Esophagus mucosa (tissue), 1 donor: ENCODE results near the gene CLBA1. TPM values are rescaled to one million over a fixed set of nuclear protein-coding genes. Genes with fewer than 3 reads are reported as not detected.
A peak's percentile ranks its signal among the peaks of the same experiment; 100 is the strongest.
"Not testable (repeated sequence)": the region's sequence is repeated elsewhere in the genome, so short reads cannot be mapped to it uniquely, and the experiment has no call there.

Source experiments
- ATAC-seq: fragments of 200-7000 bp; cut with Tn5 transposase; one replicate; pipeline ENCODE4 v1.9.1; 2020
- total RNA-seq: library from RNA; stranded (reverse); gene quantifications from one replicate; pipeline ENCODE4 v1.2.4, GENCODE V29; 2023
- donor health status: DM: yes; HTN: yes; CAD: no.

The CLBA1 gene
- total RNA-seq, 1 donor from 2014 or later, result 8.2 TPM

- not testable (repeated sequence) for ATAC-seq
These were observed 37.5 kb upstream of the CLBA1 start for GRCh38 chr14:104947881-104948735.

- no peak for ATAC-seq
These were observed 36.9 kb upstream of the CLBA1 start for GRCh38 chr14:104948736-104949031.

- ATAC-seq, result not testable (repeated sequence)
These were observed 36.1 kb upstream of the CLBA1 start for GRCh38 chr14:104949406-104949955.

GRCh38 chr14:104950021-104950420 is 35.6 kb upstream of the CLBA1 start:
- ATAC-seq, result no peak

DNA sequence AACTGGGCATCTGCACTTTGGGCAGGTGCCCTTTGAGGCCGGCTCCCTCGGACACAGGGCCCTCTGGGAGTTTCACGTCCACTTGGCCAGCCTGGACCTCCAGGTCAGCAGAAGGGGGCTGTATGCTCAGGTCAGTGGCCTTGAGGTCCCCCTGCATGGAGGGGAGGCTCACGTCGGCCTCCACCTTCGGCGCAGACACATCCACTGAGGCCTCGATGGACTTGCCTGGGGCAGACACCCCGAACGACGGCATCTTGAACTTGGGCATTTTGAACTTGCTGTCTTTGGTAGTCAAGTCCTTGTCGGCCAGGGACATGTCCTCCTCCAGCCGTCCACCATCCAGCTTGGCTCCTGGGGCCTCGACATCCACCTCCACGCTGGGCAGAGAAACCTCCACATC is 34.9 kb upstream of the CLBA1 start:
- ATAC-seq, result not testable (repeated sequence)

DNA sequence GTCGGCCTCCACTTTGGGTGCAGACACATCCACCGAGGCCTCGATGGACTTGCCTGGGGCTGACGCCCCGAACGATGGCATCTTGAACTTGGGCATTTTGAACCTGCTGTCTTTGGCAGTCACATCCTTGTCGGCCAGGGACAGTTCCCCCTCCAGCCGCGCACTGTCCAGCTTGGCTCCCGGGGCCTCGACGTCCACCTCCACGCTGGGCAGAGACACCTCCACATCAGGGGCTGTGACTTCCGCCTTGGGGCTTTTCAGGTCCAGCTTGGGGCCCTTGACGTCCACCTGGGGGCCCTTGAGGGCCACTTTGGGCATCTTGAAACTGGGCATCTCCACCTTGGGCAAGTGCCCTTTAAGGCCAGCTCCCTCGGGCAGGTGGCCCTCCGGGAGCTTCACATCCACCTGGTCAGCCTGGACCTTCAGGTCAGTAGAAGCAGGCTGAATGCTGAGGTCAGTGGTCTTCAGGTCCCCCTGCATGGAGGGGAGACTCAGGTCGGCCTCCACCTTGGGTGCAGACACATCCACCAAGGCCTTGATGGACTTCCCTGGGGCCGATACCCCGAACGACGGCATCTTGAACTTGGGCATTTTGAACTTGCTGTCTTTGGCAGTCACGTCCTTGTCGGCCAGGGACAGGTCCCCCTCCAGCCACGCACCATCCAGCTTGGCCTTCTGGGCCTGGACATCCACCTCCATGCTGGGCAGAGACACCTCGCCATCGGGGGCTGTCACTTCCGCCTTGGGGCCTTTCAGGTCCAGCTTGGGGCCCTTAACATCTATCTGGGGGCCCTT is 33.5 kb upstream of the CLBA1 start:
- not testable (repeated sequence) for ATAC-seq

GRCh38 chr14:104953097-104953496 is 32.5 kb upstream of the CLBA1 start:
- no peak for ATAC-seq

- peak; percentile 7 for ATAC-seq
These were observed 31.5 kb upstream of the CLBA1 start for GRCh38 chr14:104953896-104954656.

- peak; percentile 7 for ATAC-seq
These were observed 30.7 kb upstream of the CLBA1 start for GRCh38 chr14:104954746-104955395.

DNA sequence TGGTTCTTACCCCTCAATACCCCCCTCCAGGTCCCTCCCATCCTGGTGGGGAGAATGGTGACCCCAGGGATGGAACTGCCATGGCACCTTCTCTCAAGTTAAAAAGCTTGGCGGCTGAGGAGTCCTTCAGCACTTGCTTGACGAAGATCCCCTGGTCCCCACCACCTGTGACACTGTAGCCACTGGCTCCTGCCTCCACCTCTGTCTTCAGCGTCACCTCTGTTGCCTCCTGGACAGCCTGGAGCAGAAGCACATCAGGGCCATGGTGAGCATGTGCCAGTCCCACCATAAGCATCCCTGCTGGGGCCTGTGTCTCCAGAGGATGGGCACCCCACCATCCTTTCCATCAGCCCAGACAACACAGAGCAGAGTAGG is 30.2 kb upstream of the CLBA1 start:
- peak; percentile 18 for ATAC-seq

- ATAC-seq, result peak; percentile 17
These were observed 29.2 kb upstream of the CLBA1 start for GRCh38 chr14:104956290-104956890.

GRCh38 chr14:104957146-104958113 is 28.2 kb upstream of the CLBA1 start:
- peak; percentile 33 for ATAC-seq

- ATAC-seq, result no peak
These were observed 21.0 kb upstream of the CLBA1 start for GRCh38 chr14:104964546-104964945.

DNA sequence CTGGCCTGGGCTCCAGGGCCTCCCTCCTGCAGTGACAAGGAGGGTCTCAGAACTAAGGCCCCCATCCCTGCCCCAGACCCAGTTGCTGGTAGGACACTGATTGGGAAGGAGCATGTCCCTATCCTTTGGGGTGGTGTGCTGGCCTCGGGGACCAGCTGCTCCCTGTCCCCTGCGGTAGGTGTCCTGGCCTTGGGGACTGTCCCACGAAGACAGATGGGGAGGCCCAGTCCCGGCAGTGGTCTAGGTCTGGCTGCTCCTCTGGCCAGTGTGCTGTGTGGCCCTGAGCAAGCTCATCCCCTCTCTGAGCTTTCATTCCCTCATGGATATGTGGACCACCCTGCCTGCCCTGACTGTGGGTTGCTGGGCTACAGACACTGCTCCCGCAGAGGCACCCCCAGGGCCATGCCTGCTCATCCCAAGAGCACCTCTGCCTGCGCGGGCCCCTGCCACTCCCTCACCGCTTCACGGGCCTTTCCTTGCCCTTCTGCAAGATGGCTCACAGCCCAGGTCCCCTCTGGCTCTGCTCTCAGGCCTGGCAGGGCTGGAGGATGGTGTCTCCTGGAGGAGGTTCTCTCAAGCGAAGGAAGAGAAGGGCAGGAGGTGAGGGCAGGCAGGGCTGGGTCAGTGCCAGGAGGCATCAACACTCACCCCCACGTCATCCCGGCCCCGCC is 19.9 kb upstream of the CLBA1 start:
- ATAC-seq, result no peak

DNA sequence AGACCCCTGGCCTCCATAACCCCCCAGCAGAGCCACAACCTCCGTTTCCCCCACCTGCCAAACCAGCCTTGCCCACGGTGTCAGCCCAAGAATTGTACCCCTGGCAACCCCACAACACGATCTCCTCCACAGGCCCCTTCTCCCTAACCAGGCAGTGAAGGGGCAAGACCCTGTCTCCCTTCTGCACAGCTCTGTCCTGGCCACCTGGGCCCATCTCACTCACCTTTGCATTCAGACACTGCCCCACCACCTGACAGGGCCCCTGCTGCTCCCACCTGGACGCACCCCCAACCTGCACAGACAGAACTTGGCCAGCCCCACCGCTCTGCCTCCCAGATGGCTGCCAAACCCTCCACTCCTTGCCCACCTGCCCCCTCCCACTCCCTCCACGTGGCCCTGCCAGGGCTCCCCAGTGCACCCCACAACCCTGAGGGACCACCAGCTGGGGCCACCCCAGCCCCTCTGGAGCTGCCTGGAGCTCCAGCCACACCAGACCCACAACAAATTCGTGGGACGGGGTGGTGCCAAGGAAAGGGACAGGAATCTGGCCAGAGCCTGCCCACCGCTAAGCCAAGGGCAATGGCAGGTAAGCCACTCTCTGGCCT is 19.2 kb upstream of the CLBA1 start:
- ATAC-seq, result no peak

DNA sequence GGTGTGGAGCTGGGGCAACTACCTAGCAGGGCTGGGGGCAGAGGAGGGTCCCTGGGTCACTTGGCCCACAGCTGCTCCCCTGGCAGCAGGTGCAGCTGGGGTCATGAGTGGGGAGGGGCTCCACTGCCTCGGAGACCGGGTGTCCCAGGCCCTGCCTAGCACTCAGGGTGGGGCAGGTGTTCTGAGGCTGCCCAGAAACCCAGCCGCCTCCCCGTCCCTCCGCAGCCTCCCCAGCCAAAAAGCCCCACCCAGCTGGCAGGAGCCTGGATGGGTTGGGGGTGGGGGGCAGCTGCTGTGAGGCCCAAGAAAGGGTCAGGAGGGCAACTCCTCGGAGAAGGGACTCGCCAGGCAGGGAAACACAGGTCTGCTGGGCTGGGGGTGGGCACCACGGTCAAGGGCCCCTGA is 18.6 kb upstream of the CLBA1 start:
- peak; percentile 25 for ATAC-seq

DNA sequence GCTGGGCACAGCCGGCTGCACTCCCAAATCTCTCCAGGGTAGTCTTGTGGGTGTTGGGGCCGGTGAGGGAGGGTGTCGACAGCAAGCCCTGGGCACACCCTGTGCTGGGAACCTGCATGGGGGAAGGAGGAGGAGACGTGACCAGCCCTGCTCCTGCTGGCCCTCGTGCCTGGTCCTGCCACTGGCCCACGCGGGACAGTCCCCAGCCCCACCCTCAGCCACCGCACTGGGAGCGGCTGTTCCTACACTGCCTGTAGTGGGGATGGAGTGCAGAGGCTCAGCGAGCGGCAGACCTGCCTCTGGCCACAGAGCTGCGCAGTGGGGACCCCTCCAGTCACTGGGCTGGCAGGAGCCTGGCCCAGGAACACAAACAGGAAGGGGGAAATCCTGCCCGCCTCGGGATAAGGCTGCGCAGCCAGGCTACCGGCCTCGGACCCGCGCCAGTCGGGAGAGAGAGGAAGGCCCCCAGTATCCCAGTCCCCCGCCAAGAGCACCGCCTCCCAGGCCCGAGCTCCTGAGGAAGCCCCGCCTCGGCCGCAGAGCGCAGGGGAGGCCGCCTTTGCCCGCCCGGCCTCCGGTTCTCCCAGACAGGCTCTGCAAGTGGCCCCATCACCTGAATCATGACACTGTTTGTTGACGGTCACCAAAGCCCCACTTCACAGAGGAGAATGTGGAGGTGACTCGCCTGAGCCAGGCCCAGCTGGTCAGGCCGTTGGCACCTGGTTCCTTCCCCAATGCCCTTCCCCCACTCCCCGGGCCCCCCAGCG is 18.0 kb upstream of the CLBA1 start:
- ATAC-seq, result peak; percentile 77

- peak; percentile 9 for ATAC-seq
These were observed 17.4 kb upstream of the CLBA1 start for GRCh38 chr14:104968153-104968527.
